HCT116 (cell line): ENCODE measurements around the gene TTLL10. TPM values are rescaled to one million over a fixed set of nuclear protein-coding genes. Genes with fewer than 3 reads are reported as not detected.

Experiments used
- ATAC-seq: fragments of 200-7000 bp; cut with Tn5 transposase; 2 replicates; pipeline ENCODE4 v1.9.1; 2020; ENCODE audit warnings: mild to moderate bottlenecking, moderate library complexity
- BruUV-seq: library from RNA; stranded (reverse); fragments of 400-500 nt; replicated peaks from 2 replicates; lab custom pipeline; 2021; lab: Mats Ljungman, UMichigan
- CTCF ChIA-PET: fragments of 300-600 bp; sonication (Branson Sonifier 250); formaldehyde crosslinking; loops from one replicate; lab custom pipeline; 2021; ENCODE audit warnings: antibody characterized with exemption; lab: Charles Lee
- POLR2A ChIA-PET: fragments of 300-600, 350-600 bp; sonication (Branson Sonifier 250); formaldehyde crosslinking; loops from one replicate; lab custom pipeline; 2021; ENCODE audit warnings: antibody characterized with exemption; lab: Charles Lee
- RAD21 ChIA-PET, 2 experiments: fragments of 300-600 bp; sonication (Branson Sonifier 250); formaldehyde crosslinking; loops; one replicate each; lab custom pipeline; 2023; ENCODE audit warnings: low total read pairs in 2 of 2; ENCODE audit not compliant: uncharacterized antibody in 2 of 2, unreplicated experiment in 2 of 2, low non-redundant PET in 1 of 2; lab: Charles Lee
- DNase-seq: peaks from one replicate; pipeline ENCODE4 v3.0.0-alpha.2; 2010; ENCODE audit warnings: low read depth, low spot score
- H2AFZ ChIP-seq: fragments of 200-600 bp; shearing (Covaris generic), sonication (generic); 2 replicates; pipeline ENCODE4 v1.6.1; 2017; ENCODE audit warnings: low read depth, mixed run types, mixed read lengths, antibody characterized with exemption, low read length; ENCODE audit not compliant: poor library complexity, severe bottlenecking
- H3K27ac ChIP-seq: 2 replicates; pipeline ENCODE4 v1.5.1; 2012; ENCODE audit warnings: low read depth, low read length
- H3K27me3 ChIP-seq: fragments of 200-600 bp; sonication (generic); 2 replicates; pipeline ENCODE4 v1.6.1; 2016; ENCODE audit warnings: mixed run types, low read length, mixed read lengths; ENCODE audit not compliant: insufficient read depth
- H3K36me3 ChIP-seq, 2 experiments: fragments of 200-500 bp in 1 of 2; fragments of 200-600 bp in 1 of 2; sonication (Bioruptor generic) in 1 of 2; sonication (generic) in 1 of 2; 2 replicates each; pipeline versions ENCODE4 v1.5.1 to v1.6.1; 2014 to 2016; ENCODE audit warnings: low read length in 2 of 2, inconsistent platforms in 1 of 2, mixed read lengths in 1 of 2, mixed run types in 1 of 2; ENCODE audit not compliant: insufficient read depth in 2 of 2, control insufficient read depth in 1 of 2
- H3K4me1 ChIP-seq, 2 experiments: fragments of 200-600 bp in 1 of 2; sonication (generic) in 1 of 2; 2 replicates each; pipeline versions ENCODE4 v1.5.1 to v1.6.1; 2012 to 2017; ENCODE audit warnings: low read length in 2 of 2, inconsistent platforms in 1 of 2, mild to moderate bottlenecking in 1 of 2, mixed read lengths in 1 of 2, mixed run types in 1 of 2, moderate library complexity in 1 of 2; ENCODE audit not compliant: insufficient read depth in 2 of 2, control insufficient read depth in 1 of 2
- H3K4me2 ChIP-seq: fragments of 200-600 bp; sonication (generic); 2 replicates; pipeline ENCODE4 v1.6.1; 2017; ENCODE audit warnings: mixed run types, low read length, mixed read lengths
- H3K4me3 ChIP-seq, 2 experiments: fragments of 200-600 bp in 1 of 2; sonication (generic) in 1 of 2; replicated peaks in 1 of 2; 2 replicates each; pipeline ENCODE4 v1.5.1; 2011 to 2016; ENCODE audit warnings: low read length in 2 of 2, control low read depth in 1 of 2, low read depth in 1 of 2, mild to moderate bottlenecking in 1 of 2, mixed read lengths in 1 of 2, mixed run types in 1 of 2
- H3K79me2 ChIP-seq: fragments of 200-600 bp; sonication (generic); 2 replicates; pipeline ENCODE4 v1.6.1; 2017; ENCODE audit warnings: mild to moderate bottlenecking, mixed run types, low read length, moderate library complexity, mixed read lengths; ENCODE audit not compliant: insufficient read depth
- H3K9ac ChIP-seq: fragments of 200-600 bp; sonication (generic); 2 replicates; pipeline ENCODE4 v1.6.1; 2016; ENCODE audit warnings: low read length, mixed read lengths
- H3K9me2 ChIP-seq: fragments of 200-600 bp; sonication (generic), shearing (Covaris generic); 2 replicates; pipeline ENCODE4 v1.6.1; 2017; ENCODE audit warnings: mixed run types, mild to moderate bottlenecking, moderate library complexity; ENCODE audit not compliant: insufficient read depth
- H3K9me3 ChIP-seq, 2 experiments: fragments of 200-500 bp in 1 of 2; fragments of 200-600 bp in 1 of 2; sonication (Bioruptor generic) in 1 of 2; sonication (generic) in 1 of 2; 2 replicates each; pipeline ENCODE4 v1.6.1; 2014 to 2017; ENCODE audit warnings: low read length in 2 of 2, mixed read lengths in 2 of 2, inconsistent platforms in 1 of 2, low read depth in 1 of 2, mild to moderate bottlenecking in 1 of 2, mixed run types in 1 of 2, moderate library complexity in 1 of 2; ENCODE audit not compliant: control insufficient read depth in 1 of 2, insufficient read depth in 1 of 2
- H4K20me1 ChIP-seq: fragments of 200-600 bp; sonication (generic), shearing (Covaris generic); 2 replicates; pipeline ENCODE4 v1.6.1; 2017; ENCODE audit warnings: mixed run types, mild to moderate bottlenecking, moderate library complexity; ENCODE audit not compliant: insufficient read depth
- CEBPB ChIP-seq: IDR thresholded peaks from 2 replicates; pipeline ENCODE4 v1.6.1; 2012; ENCODE audit warnings: low read depth
- CTCF ChIP-seq, 3 experiments: fragments of 200-600 bp in 1 of 3; sonication (generic) in 1 of 3; IDR thresholded peaks in 2 of 3; conservative IDR thresholded peaks in 1 of 3; 2 replicates each; pipeline ENCODE4 v1.5.1; 2012 to 2017; ENCODE audit warnings: low read depth in 2 of 3, low read length in 2 of 3, antibody characterized with exemption in 1 of 3, borderline replicate concordance in 1 of 3, control low read depth in 1 of 3, mild to moderate bottlenecking in 1 of 3, mixed read lengths in 1 of 3, mixed run types in 1 of 3, moderate library complexity in 1 of 3; ENCODE audit not compliant: insufficient read depth in 1 of 3
- EGR1 ChIP-seq: IDR thresholded peaks from 2 replicates; pipeline ENCODE4 v1.6.1; 2012; ENCODE audit warnings: low read depth
- FOSL1 ChIP-seq: IDR thresholded peaks from 2 replicates; pipeline ENCODE4 v1.6.1; 2012; ENCODE audit warnings: low read depth
- MAX ChIP-seq: IDR thresholded peaks from 2 replicates; pipeline ENCODE4 v1.6.1; 2012
- POLR2AphosphoS5 ChIP-seq: IDR thresholded peaks from 2 replicates; pipeline ENCODE4 v1.6.1; 2011; ENCODE audit warnings: mild to moderate bottlenecking, low read depth, low read length, moderate library complexity
- RAD21 ChIP-seq: IDR thresholded peaks from 2 replicates; pipeline ENCODE4 v1.6.1; 2012; ENCODE audit warnings: low read depth, mild to moderate bottlenecking
- SP1 ChIP-seq: IDR thresholded peaks from 2 replicates; pipeline ENCODE4 v1.6.1; 2012; ENCODE audit warnings: low read depth
- ZBTB33 ChIP-seq: IDR thresholded peaks from 2 replicates; pipeline ENCODE4 v1.6.1; 2011; ENCODE audit warnings: mild to moderate bottlenecking, low read length, moderate library complexity; ENCODE audit not compliant: insufficient replicate concordance; ENCODE audit errors: extremely low read depth
- intact Hi-C: fragments of 100-400 bp; cut with micrococcal nuclease; formaldehyde crosslinking; loops from 2 replicates; pipeline ENCODE4 v1.10.0; 2022
- total RNA-seq: library from RNA; stranded (reverse); gene quantifications from one replicate; pipeline ENCODE4 v1.2.1, GENCODE V29; 2021; ENCODE audit not compliant: unreplicated experiment

The TTLL10 gene
- total RNA-seq, 1 experiment from 2014 or later = 0.10 TPM

GRCh38 chr1:1228596-1229321 is 55.1 kb downstream of the TTLL10 start:
- CTCF ChIA-PET = interaction anchor here (0.5 kb wide), 1 partner anchor 17 kb away, joined by 3 read pairs; no protein-coding TSS in a partner anchor
- intact Hi-C loops = no loop called here

More at GRCh38 chr1:1228596-1229321, 55.1 kb downstream of the TTLL10 start:
- H4K20me1 ChIP-seq = no peaks in the 10 kb centered on the region
- peaks cover 87% of the 10 kb centered on the region for H3K79me2 ChIP-seq
- no peak overlapping the region for H3K4me3 ChIP-seq
- no peak overlapping the region for H3K9ac ChIP-seq
- no peak for DNase-seq
- POLR2A ChIA-PET = no interaction called here
- ATAC-seq = no peak
- TF ChIP-seq FOSL1 (no peak), POLR2AphosphoS5 (no peak), CEBPB (no peak), MAX (no peak), ZBTB33 (no peak), RAD21 (no peak), CTCF (IDR thresholded peaks at IDR 0.05 in 2 of 3, conservative IDR thresholded peaks at IDR 0.05 in 1 of 3; ENCODE audit: borderline replicate concordance in 1 of 3, insufficient read depth in 1 of 3, low read depth in 2 of 3, low read length in 2 of 3) (no peak), EGR1 (no peak), SP1 (no peak)
- H2AFZ ChIP-seq = no peak overlapping the region
- H3K36me3 ChIP-seq = peaks cover 10 to 21% of the 10 kb centered on the region in 2 experiments; a peak in 3 of 4 replicates
- BruUV-seq = no TSS peak
- peaks cover 3 to 19% of the 10 kb centered on the region in 2 experiments; a peak in 1 of 4 replicates for H3K4me1 ChIP-seq
- peak overlapping the region; percentile 98; the same call in 1 of the 2 replicates for H3K27ac ChIP-seq
- RAD21 ChIA-PET = interaction anchor here in 1 of 2 experiments (0.6 kb wide), 1 partner anchor 20 kb away, joined by 4 read pairs; no protein-coding TSS in a partner anchor
- H3K4me2 ChIP-seq = no peak overlapping the region
- no peaks in the 10 kb centered on the region for H3K9me3 ChIP-seq
- H3K27me3 ChIP-seq = no peaks in the 10 kb centered on the region
- H3K9me2 ChIP-seq = no peaks in the 10 kb centered on the region
